Uterus (tissue), 4 donors: ENCODE measurements around the gene LINC01488. TPM values are rescaled to one million over a fixed set of nuclear protein-coding genes. Genes with fewer than 3 reads are reported as not detected.
A peak's percentile ranks its signal among the peaks of the same experiment; 100 is the strongest.

Source experiments
- DNase-seq, 2 donors: peaks; one replicate each; pipeline ENCODE4 v3.0.0-alpha.2; 2019 to 2020
- H3K27ac ChIP-seq, 2 donors: fragments of 200-600 bp; sonication (generic); 1 replicate in 1 of 2; 2 replicates in 1 of 2; pipeline ENCODE4 v1.5.1; 2016 to 2018
- H3K27me3 ChIP-seq, 2 donors: fragments of 200-600 bp; sonication (generic); one replicate each; pipeline ENCODE4 v1.5.1; 2018 to 2019; ENCODE audit warnings: control low read depth in 1 of 2
- H3K36me3 ChIP-seq, 2 donors: fragments of 200-600 bp; sonication (generic); one replicate each; pipeline ENCODE4 v1.5.1; 2019; ENCODE audit warnings: control low read depth in 1 of 2
- H3K4me1 ChIP-seq, 2 donors: fragments of 200-600 bp; sonication (generic); one replicate each; pipeline ENCODE4 v1.5.1; 2018 to 2019; ENCODE audit warnings: control low read depth in 1 of 2
- H3K4me3 ChIP-seq, 2 donors: fragments of 200-600 bp; sonication (generic); 1 replicate in 1 of 2; 2 replicates in 1 of 2; pipeline ENCODE4 v1.5.1; 2018 to 2019; ENCODE audit warnings: mild to moderate bottlenecking in 1 of 2
- H3K9me3 ChIP-seq, 2 donors: fragments of 200-600 bp; sonication (generic); one replicate each; pipeline ENCODE4 v1.5.1; 2019; ENCODE audit warnings: control low read depth in 1 of 2
- CTCF ChIP-seq, 4 experiments: fragments of 200-600 bp in 2 of 4; fragments of 450-650 bp in 2 of 4; sonication (generic) in 2 of 4; IDR thresholded peaks; one replicate each; pipeline ENCODE4 v1.5.1; 2016 to 2019; ENCODE audit warnings: antibody characterized with exemption in 4 of 4, mild to moderate bottlenecking in 2 of 4, moderate library complexity in 1 of 4
- POLR2A ChIP-seq, 2 donors: fragments of 450-650 bp; IDR thresholded peaks; one replicate each; pipeline ENCODE4 v1.6.1; 2016; ENCODE audit warnings: antibody characterized with exemption in 2 of 2, mild to moderate bottlenecking in 1 of 2, moderate library complexity in 1 of 2
- intact Hi-C: fragments of 100-400 bp; cut with DNase I; formaldehyde crosslinking; loops from one replicate; pipeline ENCODE4 v1.15.1; 2023; ENCODE audit warnings: low total_unique reads
- total RNA-seq, 4 donors: library from RNA; depleted of rRNA in 3 of 4; stranded (reverse); fragments of >200 nt in 3 of 4; gene quantifications; one replicate each; pipeline versions ENCODE4 v1.1.0 to v1.2.4, GENCODE V29; 2014 to 2023
- donor health status: DM: yes; HTN: yes; CAD: no.

LINC01488 gene
- total RNA-seq, 4 donors from 2014 or later = not detected

- no peak overlapping the region for H3K4me3 ChIP-seq
Observed at GRCh38 chr11:69496631-69497220, 15.3 kb downstream of the LINC01488 start.

GRCh38 chr11:69497221-69497787 lies 15.8 kb downstream of the LINC01488 start:
- DNase-seq = peak; percentile 56 to 68
- Histone ChIP-seq H3K9me3 (no peaks in the 10 kb centered on the region), H3K4me3 (no peak overlapping the region), H3K27ac (peak overlapping the region; percentile 25 to 86), H3K27me3 (no peaks in the 10 kb centered on the region), H3K4me1 (peaks cover 0 to 11% of the 10 kb centered on the region in 2 donors), H3K36me3 (no peaks in the 10 kb centered on the region)
- intact Hi-C loops = no loop called here
- TF ChIP-seq POLR2A (IDR thresholded peaks at IDR 0.05) = no peak
- no peak for TF ChIP-seq CTCF (IDR thresholded peaks at IDR 0.05)

More at GRCh38 chr11:69496631-69497220, 15.3 kb downstream of the LINC01488 start:
- TF ChIP-seq POLR2A (IDR thresholded peaks at IDR 0.05) (no peak), CTCF (IDR thresholded peaks at IDR 0.05) (no peak)
- H3K4me1 ChIP-seq = peaks cover 0 to 11% of the 10 kb centered on the region in 2 donors
- intact Hi-C loops = no loop called here
- no peaks in the 10 kb centered on the region for H3K27me3 ChIP-seq
- no peaks in the 10 kb centered on the region for H3K9me3 ChIP-seq
- no peak for DNase-seq
- peak overlapping the region; percentile 25 to 86 for H3K27ac ChIP-seq
- no peaks in the 10 kb centered on the region for H3K36me3 ChIP-seq

DNA sequence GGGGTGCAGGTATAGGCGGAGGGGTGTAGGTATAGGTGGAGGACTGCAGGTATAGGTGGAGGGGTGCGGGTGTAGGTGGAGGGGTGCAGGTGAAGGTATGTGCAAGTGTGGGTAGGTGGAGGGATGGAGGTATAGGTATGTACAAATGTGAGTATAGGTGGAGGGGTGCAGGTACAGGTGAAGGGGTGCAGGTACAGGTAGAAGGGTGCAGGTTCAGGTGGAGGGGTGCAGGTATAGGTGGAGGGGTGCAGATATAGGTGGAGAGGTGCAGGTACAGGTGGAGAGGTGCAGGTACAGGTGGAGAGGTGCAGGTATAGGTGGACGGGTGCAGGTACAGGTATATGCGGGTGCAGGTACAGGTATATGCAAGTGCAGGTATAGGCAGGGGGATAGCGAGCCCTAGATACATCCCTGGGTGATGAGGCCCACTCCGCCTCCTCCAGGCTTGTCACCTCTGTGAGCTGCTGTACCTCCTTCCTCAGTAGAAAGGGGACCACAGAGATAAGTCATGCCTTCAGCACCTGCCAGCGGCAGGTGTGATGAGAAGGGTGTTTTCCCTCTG lies 17.2 kb downstream of the LINC01488 start:
- DNase-seq = no peak
- no peak overlapping the region for H3K27ac ChIP-seq

GRCh38 chr11:69499186-69499917 lies 17.9 kb downstream of the LINC01488 start:
- DNase-seq = no peak
- H3K9me3 ChIP-seq = no peaks in the 10 kb centered on the region
- intact Hi-C loops = no loop called here
- H3K27ac ChIP-seq = no peak overlapping the region
- H3K4me3 ChIP-seq = no peak overlapping the region
- TF ChIP-seq CTCF (IDR thresholded peaks at IDR 0.05) (no peak), POLR2A (IDR thresholded peaks at IDR 0.05) (no peak)
- H3K4me1 ChIP-seq = peaks cover 0 to 11% of the 10 kb centered on the region in 2 donors
- H3K36me3 ChIP-seq = no peaks in the 10 kb centered on the region
- no peaks in the 10 kb centered on the region for H3K27me3 ChIP-seq

More for the DNA sequence above, 17.2 kb downstream of the LINC01488 start:
- intact Hi-C loops = no loop called here
- no peak overlapping the region for H3K4me3 ChIP-seq
- H3K9me3 ChIP-seq = no peaks in the 10 kb centered on the region
- H3K27me3 ChIP-seq = no peaks in the 10 kb centered on the region
- no peak for TF ChIP-seq CTCF (IDR thresholded peaks at IDR 0.05)
- no peak for TF ChIP-seq POLR2A (IDR thresholded peaks at IDR 0.05)
- H3K4me1 ChIP-seq = peaks cover 0 to 11% of the 10 kb centered on the region in 2 donors
- no peaks in the 10 kb centered on the region for H3K36me3 ChIP-seq

DNA sequence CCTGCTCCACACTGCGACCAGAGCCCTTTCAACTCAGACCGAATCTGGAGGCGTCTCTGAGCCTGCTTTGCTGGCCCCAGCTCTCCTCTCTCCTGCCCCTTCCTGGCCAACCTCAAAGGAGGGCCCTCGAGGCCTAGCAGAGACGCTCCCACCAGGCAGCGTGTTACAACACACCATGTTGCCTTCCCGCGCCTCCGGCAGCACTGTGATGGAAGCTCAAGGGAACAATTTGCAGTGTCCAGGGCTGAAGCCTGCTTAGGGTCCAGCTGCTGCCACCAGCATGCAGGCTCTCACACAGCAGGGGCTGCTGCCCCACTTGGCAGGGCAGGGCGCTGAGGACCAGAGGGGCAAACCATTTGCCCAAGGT lies 18.4 kb downstream of the LINC01488 start:
- TF ChIP-seq CTCF (IDR thresholded peaks at IDR 0.05) = no peak
- no peak for TF ChIP-seq POLR2A (IDR thresholded peaks at IDR 0.05)
- H3K36me3 ChIP-seq = no peaks in the 10 kb centered on the region
- peaks cover 0 to 11% of the 10 kb centered on the region in 2 donors for H3K4me1 ChIP-seq
- H3K27ac ChIP-seq = no peak overlapping the region
- H3K27me3 ChIP-seq = no peaks in the 10 kb centered on the region
- H3K9me3 ChIP-seq = no peaks in the 10 kb centered on the region
- no peak for DNase-seq
- H3K4me3 ChIP-seq = no peak overlapping the region
- intact Hi-C loops = no loop called here
